Measurements from ENCODE around the gene CACNA1G.

- TF ChIP-seq POLR2AphosphoS5 (IDR thresholded peaks at IDR 0.05): no peak
- TF ChIP-seq, protein P1, sequence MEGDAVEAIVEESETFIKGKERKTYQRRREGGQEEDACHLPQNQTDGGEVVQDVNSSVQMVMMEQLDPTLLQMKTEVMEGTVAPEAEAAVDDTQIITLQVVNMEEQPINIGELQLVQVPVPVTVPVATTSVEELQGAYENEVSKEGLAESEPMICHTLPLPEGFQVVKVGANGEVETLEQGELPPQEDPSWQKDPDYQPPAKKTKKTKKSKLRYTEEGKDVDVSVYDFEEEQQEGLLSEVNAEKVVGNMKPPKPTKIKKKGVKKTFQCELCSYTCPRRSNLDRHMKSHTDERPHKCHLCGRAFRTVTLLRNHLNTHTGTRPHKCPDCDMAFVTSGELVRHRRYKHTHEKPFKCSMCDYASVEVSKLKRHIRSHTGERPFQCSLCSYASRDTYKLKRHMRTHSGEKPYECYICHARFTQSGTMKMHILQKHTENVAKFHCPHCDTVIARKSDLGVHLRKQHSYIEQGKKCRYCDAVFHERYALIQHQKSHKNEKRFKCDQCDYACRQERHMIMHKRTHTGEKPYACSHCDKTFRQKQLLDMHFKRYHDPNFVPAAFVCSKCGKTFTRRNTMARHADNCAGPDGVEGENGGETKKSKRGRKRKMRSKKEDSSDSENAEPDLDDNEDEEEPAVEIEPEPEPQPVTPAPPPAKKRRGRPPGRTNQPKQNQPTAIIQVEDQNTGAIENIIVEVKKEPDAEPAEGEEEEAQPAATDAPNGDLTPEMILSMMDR (IDR thresholded peaks at IDR 0.05 in 8 of 11, conservative IDR thresholded peaks at IDR 0.05 in 3 of 11): no peak
Measured at GRCh38 chr17:50569592-50569991, 9.1 kb downstream of the CACNA1G start.

Measured in spleen (tissue), 7 donors.